HG03575 (cell line): ENCODE results near the gene ATP11A.

ENCODE experiments used
- ATAC-seq: cut with Tn5 transposase; IDR thresholded peaks from one replicate; pipeline ENCODE4 v1.9.1; 2021; ENCODE audit not compliant: unreplicated experiment, insufficient number of reproducible peaks, low FRiP score; ENCODE audit errors: extremely low read depth

Gene ATP11A

DNA sequence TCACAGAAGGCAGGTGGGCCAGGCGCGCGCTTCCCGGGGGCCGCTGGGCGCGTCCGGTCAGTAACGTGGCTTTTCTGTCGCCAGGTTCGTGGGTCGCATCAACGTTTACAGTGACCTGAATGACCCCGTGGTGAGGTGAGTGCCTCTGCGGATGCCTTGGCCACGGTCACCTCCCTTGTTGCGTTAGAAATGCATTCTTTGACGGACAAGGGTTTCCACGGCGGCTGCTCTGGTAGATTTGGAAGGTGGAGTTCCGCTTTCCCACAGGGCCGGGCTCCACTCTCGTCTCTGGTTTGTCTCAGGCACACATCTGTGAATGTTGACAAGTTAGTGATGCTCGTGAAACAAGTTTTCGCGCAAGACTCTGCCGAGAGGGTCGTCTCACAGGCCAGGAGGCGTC lies 130.0 kb downstream of the ATP11A start:
- ATAC-seq, result no peak

DNA sequence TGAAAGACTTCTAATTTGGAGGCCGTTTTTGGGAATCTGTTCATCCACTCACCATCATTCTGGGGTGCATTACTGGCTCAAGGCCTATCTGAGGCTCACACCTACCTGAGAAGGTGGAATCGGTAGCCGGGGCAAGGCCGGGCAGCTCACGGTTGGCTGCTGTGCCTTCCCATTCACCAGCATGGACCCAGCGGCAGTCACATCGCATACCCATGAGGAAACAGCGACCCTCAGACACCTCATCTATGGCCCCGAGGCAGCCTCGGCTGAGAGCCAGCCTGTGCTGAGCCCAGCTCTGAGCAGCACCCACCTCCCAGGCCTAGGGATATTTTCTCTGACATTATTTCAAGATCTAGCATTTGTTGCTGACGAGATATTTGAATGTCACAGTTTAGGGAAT lies 130.5 kb downstream of the ATP11A start:
- no peak for ATAC-seq

- ATAC-seq, result no peak
Observed at GRCh38 chr13:112821340-112822055, 131.7 kb downstream of the ATP11A start.

- ATAC-seq, result no peak
Observed at GRCh38 chr13:112822851-112823250, 133.0 kb downstream of the ATP11A start.

- ATAC-seq, result no peak
Observed at GRCh38 chr13:112824429-112824828, 134.6 kb downstream of the ATP11A start.

DNA sequence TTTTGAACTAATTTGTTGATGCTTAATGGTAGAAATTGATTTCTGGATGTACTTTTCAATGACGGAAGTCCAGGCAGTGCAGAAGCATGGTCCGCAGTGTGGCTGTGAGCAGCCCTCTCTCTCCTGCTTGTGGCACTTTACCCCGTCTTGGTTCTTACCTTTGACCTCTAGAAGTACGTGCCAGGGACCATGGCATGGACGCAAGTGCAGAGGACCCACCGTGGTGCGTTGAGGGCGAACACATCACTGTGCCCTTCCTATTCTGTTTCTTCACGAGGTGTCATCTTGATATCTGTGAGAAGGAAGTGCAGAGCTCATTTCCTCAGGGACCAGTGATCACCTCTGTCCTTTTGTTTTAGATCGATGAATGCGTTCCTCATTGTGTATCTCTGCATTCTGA lies 135.2 kb downstream of the ATP11A start:
- no peak for ATAC-seq

DNA sequence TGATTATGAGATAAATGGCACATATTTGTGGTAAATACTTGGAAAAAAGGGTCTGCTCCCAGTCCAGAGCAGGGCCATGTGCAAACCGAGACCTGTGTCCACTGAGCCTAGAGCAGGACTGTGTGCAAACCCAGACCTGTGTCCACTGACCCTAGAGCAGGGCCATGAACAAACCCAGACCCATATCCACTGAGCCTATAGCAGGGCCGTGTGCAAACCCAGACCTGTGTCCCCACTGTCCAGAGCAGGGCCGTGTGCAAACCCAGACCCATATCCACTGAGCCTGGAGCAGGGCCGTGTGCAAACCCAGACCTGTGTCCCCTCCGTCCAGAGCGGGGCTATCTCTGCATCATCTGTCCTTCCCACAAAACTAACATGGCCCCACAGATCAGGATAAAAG lies 136.0 kb downstream of the ATP11A start:
- ATAC-seq, result no peak

GRCh38 chr13:112826565-112826964 lies 136.7 kb downstream of the ATP11A start:
- ATAC-seq, result no peak

- ATAC-seq, result no peak
Observed at GRCh38 chr13:112828082-112828699, 138.4 kb downstream of the ATP11A start.

GRCh38 chr13:112828756-112829155 lies 138.9 kb downstream of the ATP11A start:
- no peak for ATAC-seq

GRCh38 chr13:112831196-112831595 lies 141.4 kb downstream of the ATP11A start:
- no peak for ATAC-seq

DNA sequence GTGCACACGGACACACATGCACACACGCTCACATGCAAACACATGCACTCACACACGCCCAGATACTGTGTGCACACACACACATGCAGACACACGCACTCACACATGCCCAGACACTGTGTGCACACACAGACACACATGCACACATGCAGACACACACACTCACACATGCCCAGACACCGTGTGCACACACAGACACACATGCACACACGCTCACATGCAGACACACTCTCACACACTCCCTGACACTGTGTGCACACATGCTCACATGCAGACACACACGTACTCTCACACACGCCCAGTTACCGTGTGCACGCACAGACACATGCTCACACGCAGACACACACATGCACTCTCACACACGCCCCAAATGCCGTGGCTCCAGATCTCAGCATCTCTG lies 142.0 kb downstream of the ATP11A start:
- no peak for ATAC-seq

DNA sequence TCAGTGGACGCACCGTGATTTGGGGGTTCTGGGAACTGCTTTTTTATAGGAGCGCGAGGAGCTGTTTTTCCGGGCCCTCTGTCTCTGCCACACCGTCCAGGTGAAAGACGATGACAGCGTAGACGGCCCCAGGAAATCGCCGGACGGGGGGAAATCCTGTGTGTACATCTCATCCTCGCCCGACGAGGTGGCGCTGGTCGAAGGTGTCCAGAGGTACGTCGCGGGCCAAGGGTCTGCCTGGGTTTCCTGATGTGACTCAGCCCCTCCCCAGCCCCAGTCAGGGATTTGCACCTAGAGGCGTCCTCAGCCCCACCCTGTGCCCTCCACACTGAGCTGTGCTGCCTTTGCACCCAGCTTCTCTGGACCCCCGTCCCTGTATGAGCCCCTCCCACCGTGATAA lies 143.0 kb downstream of the ATP11A start:
- no peak for ATAC-seq

GRCh38 chr13:112833551-112834257 lies 143.9 kb downstream of the ATP11A start:
- no peak for ATAC-seq

DNA sequence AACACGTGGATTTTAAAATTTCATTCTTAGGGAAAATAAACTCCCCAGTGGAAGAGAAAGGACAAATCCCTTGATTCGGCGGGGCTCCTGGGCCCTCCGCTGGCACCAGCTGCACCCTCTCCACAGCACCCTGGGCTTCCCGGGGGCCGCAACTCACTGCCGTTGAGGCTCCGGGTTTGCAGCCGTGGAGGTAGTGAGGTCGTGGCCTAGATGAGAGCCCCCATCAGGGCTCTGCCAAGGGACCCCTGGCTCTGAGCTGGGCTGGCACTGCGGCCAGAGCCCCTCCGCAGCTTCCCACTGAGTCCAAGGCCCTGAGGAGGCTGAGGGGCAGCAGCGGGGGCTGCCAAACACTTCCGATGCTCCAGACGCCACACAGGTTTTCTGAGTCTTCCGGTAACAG lies 145.5 kb downstream of the ATP11A start:
- ATAC-seq, result no peak

DNA sequence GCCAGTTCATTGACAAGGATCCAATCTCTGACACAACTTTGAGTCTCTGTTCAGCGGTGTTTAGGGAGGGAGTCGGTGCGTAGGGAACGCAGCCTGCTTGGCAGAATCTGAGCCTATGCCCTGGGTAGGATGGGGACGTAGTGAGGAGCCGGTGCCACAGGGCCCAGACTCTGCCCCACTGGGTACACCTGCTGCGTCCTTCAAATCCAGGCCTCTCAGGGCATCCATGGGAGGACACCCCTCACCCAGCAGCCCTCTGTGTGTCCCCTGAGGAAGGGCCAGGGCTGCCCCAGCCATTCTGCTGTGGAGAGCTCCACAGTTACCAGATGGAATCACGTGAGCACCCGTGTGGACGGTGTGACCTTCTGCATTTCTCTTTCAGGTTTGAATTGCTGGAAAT lies 146.0 kb downstream of the ATP11A start:
- ATAC-seq, result no peak

- ATAC-seq, result no peak
Observed at GRCh38 chr13:112836940-112837339, 147.1 kb downstream of the ATP11A start.

GRCh38 chr13:112837371-112838037 lies 147.7 kb downstream of the ATP11A start:
- ATAC-seq, result no peak

GRCh38 chr13:112838038-112838841 lies 148.4 kb downstream of the ATP11A start:
- ATAC-seq, result no peak
